HG03571 (cell line): ENCODE data around the gene CDK6.

ENCODE experiments used
- ATAC-seq: cut with Tn5 transposase; IDR thresholded peaks from one replicate; pipeline ENCODE4 v1.9.1; 2021; ENCODE audit not compliant: unreplicated experiment

Gene CDK6

GRCh38 chr7:92685136-92686042 is 151.0 kb downstream of the CDK6 start:
- ATAC-seq: no peak

- ATAC-seq: no peak
Measured at GRCh38 chr7:92684274-92684673, 152.1 kb downstream of the CDK6 start.

GRCh38 chr7:92682903-92683539 is 153.4 kb downstream of the CDK6 start:
- ATAC-seq: no peak

- no peak for ATAC-seq
Measured at GRCh38 chr7:92682330-92682729, 154.0 kb downstream of the CDK6 start.

GRCh38 chr7:92681633-92682032 is 154.7 kb downstream of the CDK6 start:
- no peak for ATAC-seq

GRCh38 chr7:92680442-92680841 is 155.9 kb downstream of the CDK6 start:
- no peak for ATAC-seq

- no peak for ATAC-seq
Measured at GRCh38 chr7:92678291-92678920, 158.0 kb downstream of the CDK6 start.

GRCh38 chr7:92674379-92674778 is 162.0 kb downstream of the CDK6 start:
- no peak for ATAC-seq

GRCh38 chr7:92671505-92672169 is 164.7 kb downstream of the CDK6 start:
- ATAC-seq: no peak

- no peak for ATAC-seq
Measured at GRCh38 chr7:92670204-92670851, 166.0 kb downstream of the CDK6 start.

GRCh38 chr7:92669616-92670165 is 166.7 kb downstream of the CDK6 start:
- ATAC-seq: no peak

GRCh38 chr7:92668564-92668963 is 167.8 kb downstream of the CDK6 start:
- ATAC-seq: no peak

- ATAC-seq: no peak
Measured at GRCh38 chr7:92667816-92668535, 168.4 kb downstream of the CDK6 start.

- ATAC-seq: no peak
Measured at GRCh38 chr7:92665926-92666325, 170.4 kb downstream of the CDK6 start.

GRCh38 chr7:92661651-92662050 is 174.7 kb downstream of the CDK6 start:
- ATAC-seq: no peak

GRCh38 chr7:92658671-92659070 is 177.7 kb downstream of the CDK6 start:
- ATAC-seq: no peak

GRCh38 chr7:92657391-92657790 is 179.0 kb downstream of the CDK6 start:
- ATAC-seq: no peak

- no peak for ATAC-seq
Measured at GRCh38 chr7:92656121-92656520, 180.3 kb downstream of the CDK6 start.

- no peak for ATAC-seq
Measured at GRCh38 chr7:92655346-92655884, 181.0 kb downstream of the CDK6 start.

GRCh38 chr7:92653136-92653535 is 183.2 kb downstream of the CDK6 start:
- no peak for ATAC-seq
